ENCODE measurements around the gene SVOPL.

The SVOPL gene

DNA sequence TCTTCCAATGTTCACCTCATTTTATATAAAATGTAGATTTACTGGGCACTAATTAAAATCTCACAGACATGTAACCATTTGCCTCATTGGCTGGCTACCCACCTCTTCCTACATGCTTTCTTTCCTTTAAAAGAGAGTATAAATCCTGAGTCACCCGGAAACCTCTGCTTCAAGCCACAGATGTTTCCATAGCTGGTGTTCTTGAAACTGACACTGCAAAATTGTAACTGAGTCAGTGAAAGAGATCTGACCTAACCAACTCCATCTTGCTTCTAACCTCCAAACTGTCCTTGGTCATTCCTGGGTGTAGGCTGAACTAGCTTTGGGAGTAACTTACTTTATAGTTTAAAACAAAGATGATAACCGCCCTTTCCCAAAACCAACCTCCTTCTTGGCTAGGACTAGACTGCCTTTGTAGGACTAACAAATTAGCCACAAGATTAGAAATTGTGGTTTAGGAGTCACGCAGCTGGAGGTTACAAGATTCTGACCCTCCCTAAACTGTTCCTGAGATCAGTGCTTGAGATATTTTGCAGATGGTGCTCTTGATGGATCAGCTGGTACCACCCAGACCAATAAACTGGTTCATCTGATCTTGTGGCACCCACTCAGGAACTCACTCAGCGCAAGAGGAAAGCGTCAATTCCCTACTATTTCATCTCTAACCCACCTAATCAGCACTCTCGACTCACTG is 33.5 kb downstream of the SVOPL start:
- no peaks in the 10 kb centered on the region for H3K4me1 ChIP-seq (ENCODE audit: insufficient read depth, poor library complexity, severe bottlenecking)
- DNase-seq (ENCODE audit: low spot score) (no peak), ATAC-seq (ENCODE audit: low read depth) (no peak)
- no peak for TF ChIP-seq CTCF (IDR thresholded peaks at IDR 0.05; ENCODE audit: poor library complexity, severe bottlenecking)
- no peaks in the 10 kb centered on the region for H3K27me3 ChIP-seq (ENCODE audit: insufficient read depth, poor library complexity, severe bottlenecking)
- no peak overlapping the region for H3K4me3 ChIP-seq (ENCODE audit: severe bottlenecking)
- no peak overlapping the region for H3K27ac ChIP-seq (ENCODE audit: poor library complexity, severe bottlenecking)
- H3K36me3 ChIP-seq (ENCODE audit: low read depth), result no peaks in the 10 kb centered on the region
- no peaks in the 10 kb centered on the region for H3K9me3 ChIP-seq (ENCODE audit: severe bottlenecking)

DNA sequence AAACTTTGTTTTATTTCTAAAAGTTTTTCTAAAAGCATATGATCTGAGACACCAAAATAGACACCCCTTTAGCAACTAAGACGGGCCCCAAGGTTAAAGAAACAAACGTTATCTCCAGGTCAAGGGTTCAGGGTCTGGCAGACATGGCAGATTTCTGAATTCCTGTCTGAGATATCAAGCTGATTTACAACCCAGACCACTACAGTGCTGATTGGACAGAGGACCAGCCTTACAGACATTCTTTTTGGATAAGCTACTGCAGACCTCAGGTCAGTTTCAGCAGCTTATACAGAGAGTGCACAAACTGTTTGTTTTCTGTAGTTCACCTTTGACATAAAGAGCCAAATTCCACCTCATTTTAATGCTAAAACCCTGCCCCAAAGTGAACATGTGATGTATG is 34.8 kb downstream of the SVOPL start:
- H3K27ac ChIP-seq (ENCODE audit: poor library complexity, severe bottlenecking), result no peak overlapping the region

DNA sequence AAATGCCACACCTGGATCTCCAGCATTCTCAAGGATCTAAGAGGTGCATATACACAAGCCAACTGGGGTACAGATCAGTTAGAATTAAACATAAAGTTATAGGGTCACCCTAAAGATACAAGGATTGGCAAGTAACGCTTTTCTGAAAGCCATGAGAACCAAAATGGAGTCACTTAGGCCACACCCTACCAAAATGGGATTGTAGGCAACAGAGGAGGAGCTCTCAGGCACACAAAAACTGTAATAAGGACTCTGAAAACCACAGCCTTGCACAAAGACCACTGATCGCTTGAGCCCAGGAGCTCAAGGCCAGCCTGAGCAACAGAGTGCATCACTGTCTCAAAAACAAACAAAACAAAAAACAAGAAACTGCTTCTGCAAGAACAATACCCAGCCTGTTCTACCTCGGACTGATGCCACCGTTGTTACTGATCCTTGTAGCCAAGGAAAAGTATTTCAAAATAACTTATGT is 35.5 kb downstream of the SVOPL start:
- DNase-seq (ENCODE audit: low spot score) (no peak), ATAC-seq (ENCODE audit: low read depth) (no peak)
- H3K9me3 ChIP-seq (ENCODE audit: severe bottlenecking), result no peaks in the 10 kb centered on the region
- no peaks in the 10 kb centered on the region for H3K4me1 ChIP-seq (ENCODE audit: insufficient read depth, poor library complexity, severe bottlenecking)
- no peaks in the 10 kb centered on the region for H3K36me3 ChIP-seq (ENCODE audit: low read depth)
- H3K27me3 ChIP-seq (ENCODE audit: insufficient read depth, poor library complexity, severe bottlenecking), result no peaks in the 10 kb centered on the region
- TF ChIP-seq CTCF (IDR thresholded peaks at IDR 0.05; ENCODE audit: poor library complexity, severe bottlenecking), result no peak
- H3K27ac ChIP-seq (ENCODE audit: poor library complexity, severe bottlenecking), result no peak overlapping the region
- H3K4me3 ChIP-seq (ENCODE audit: severe bottlenecking), result no peak overlapping the region

More for the DNA sequence above, 34.8 kb downstream of the SVOPL start:
- DNase-seq (ENCODE audit: low spot score) (no peak), ATAC-seq (ENCODE audit: low read depth) (no peak)
- Histone ChIP-seq H3K4me3 (ENCODE audit: severe bottlenecking) (no peak overlapping the region), H3K9me3 (ENCODE audit: severe bottlenecking) (no peaks in the 10 kb centered on the region), H3K36me3 (ENCODE audit: low read depth) (no peaks in the 10 kb centered on the region), H3K27me3 (ENCODE audit: insufficient read depth, poor library complexity, severe bottlenecking) (no peaks in the 10 kb centered on the region), H3K4me1 (ENCODE audit: insufficient read depth, poor library complexity, severe bottlenecking) (no peaks in the 10 kb centered on the region)
- no peak for TF ChIP-seq CTCF (IDR thresholded peaks at IDR 0.05; ENCODE audit: poor library complexity, severe bottlenecking)

DNA sequence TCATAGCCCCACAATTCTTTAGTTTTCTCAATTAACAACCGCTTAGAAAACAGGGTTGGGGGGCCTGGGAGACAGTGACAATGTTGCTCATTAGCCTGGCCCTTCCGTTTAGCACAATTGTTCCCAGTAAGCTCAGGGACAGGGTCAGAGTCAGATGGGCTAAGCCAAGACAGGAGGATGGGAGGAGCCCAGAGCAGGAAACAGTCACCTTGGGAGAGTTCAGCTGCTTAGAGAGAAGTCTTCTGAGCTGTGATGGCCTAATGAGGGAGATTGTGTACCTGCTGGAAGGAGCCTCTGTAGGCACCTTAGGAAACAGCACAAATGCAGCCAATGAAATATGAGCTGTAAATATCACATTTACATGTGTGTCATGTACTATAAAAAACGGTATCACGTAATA is 35.9 kb downstream of the SVOPL start:
- H3K27ac ChIP-seq (ENCODE audit: poor library complexity, severe bottlenecking), result no peak overlapping the region
- DNase-seq (ENCODE audit: low spot score), result no peak

More for the DNA sequence above, 35.9 kb downstream of the SVOPL start:
- H3K4me1 ChIP-seq (ENCODE audit: insufficient read depth, poor library complexity, severe bottlenecking), result no peaks in the 10 kb centered on the region
- no peak overlapping the region for H3K4me3 ChIP-seq (ENCODE audit: severe bottlenecking)
- H3K36me3 ChIP-seq (ENCODE audit: low read depth), result no peaks in the 10 kb centered on the region
- H3K9me3 ChIP-seq (ENCODE audit: severe bottlenecking), result no peaks in the 10 kb centered on the region
- no peaks in the 10 kb centered on the region for H3K27me3 ChIP-seq (ENCODE audit: insufficient read depth, poor library complexity, severe bottlenecking)
- TF ChIP-seq CTCF (IDR thresholded peaks at IDR 0.05; ENCODE audit: poor library complexity, severe bottlenecking), result no peak
- ATAC-seq (ENCODE audit: low read depth), result no peak

Measured in RWPE2 (cell line).